Measurements from ENCODE around the gene FHIT.

Gene FHIT

GRCh38 chr3:60580809-60581208, 670.4 kb downstream of the FHIT start:
- no peaks in the 10 kb centered on the region for H3K9me2 ChIP-seq (replicated peaks; ENCODE audit: insufficient read depth, low read length)
- TF ChIP-seq EZH2phosphoT487 (conservative IDR thresholded peaks at IDR 0.05; ENCODE audit: low read length) (no peak), CTCF (IDR thresholded peaks at IDR 0.05; ENCODE audit: insufficient read depth, low read length, poor library complexity, severe bottlenecking) (no peak)
- no peaks in the 10 kb centered on the region for H3F3A ChIP-seq (ENCODE audit: insufficient read depth)
- H3K79me2 ChIP-seq (ENCODE audit: insufficient read depth, low read length), result no peaks in the 10 kb centered on the region
- no peak overlapping the region for H2AFZ ChIP-seq (ENCODE audit: low read depth, low read length, severe bottlenecking)
- no peak overlapping the region for H3K4me3 ChIP-seq (ENCODE audit: insufficient read depth, low read length, poor library complexity, severe bottlenecking)
- H3K9me3 ChIP-seq (ENCODE audit: insufficient read depth, low read length), result no peaks in the 10 kb centered on the region
- H4K20me1 ChIP-seq (ENCODE audit: low read depth, low read length), result no peaks in the 10 kb centered on the region
- H3K9ac ChIP-seq (ENCODE audit: low read length), result no peak overlapping the region
- H3K27ac ChIP-seq (ENCODE audit: low read depth, low read length), result no peak overlapping the region
- no peak overlapping the region for H3K4me2 ChIP-seq (ENCODE audit: low read depth, low read length, poor library complexity, severe bottlenecking)
- H3K27me3 ChIP-seq (ENCODE audit: low read length), result no peaks in the 10 kb centered on the region
- H3K36me3 ChIP-seq (ENCODE audit: low read length), result no peaks in the 10 kb centered on the region

- no peak overlapping the region for H3K27ac ChIP-seq (ENCODE audit: low read depth, low read length)
- H3F3A ChIP-seq (ENCODE audit: insufficient read depth), result no peaks in the 10 kb centered on the region
These were observed 671.5 kb downstream of the FHIT start for GRCh38 chr3:60579734-60580133.

GRCh38 chr3:60578936-60579335, 672.3 kb downstream of the FHIT start:
- no peaks in the 10 kb centered on the region for H3K79me2 ChIP-seq (ENCODE audit: insufficient read depth, low read length)
- no peaks in the 10 kb centered on the region for H4K20me1 ChIP-seq (ENCODE audit: low read depth, low read length)
- H3K9me2 ChIP-seq (replicated peaks; ENCODE audit: insufficient read depth, low read length), result no peaks in the 10 kb centered on the region
- H3F3A ChIP-seq (ENCODE audit: insufficient read depth), result no peaks in the 10 kb centered on the region
- TF ChIP-seq EZH2phosphoT487 (conservative IDR thresholded peaks at IDR 0.05; ENCODE audit: low read length) (no peak), CTCF (IDR thresholded peaks at IDR 0.05; ENCODE audit: insufficient read depth, low read length, poor library complexity, severe bottlenecking) (no peak)
- H3K9ac ChIP-seq (ENCODE audit: low read length), result no peak overlapping the region
- H3K36me3 ChIP-seq (ENCODE audit: low read length), result no peaks in the 10 kb centered on the region
- no peaks in the 10 kb centered on the region for H3K27me3 ChIP-seq (ENCODE audit: low read length)
- H2AFZ ChIP-seq (ENCODE audit: low read depth, low read length, severe bottlenecking), result no peak overlapping the region
- H3K4me3 ChIP-seq (ENCODE audit: insufficient read depth, low read length, poor library complexity, severe bottlenecking), result no peak overlapping the region
- H3K27ac ChIP-seq (ENCODE audit: low read depth, low read length), result no peak overlapping the region
- H3K4me2 ChIP-seq (ENCODE audit: low read depth, low read length, poor library complexity, severe bottlenecking), result no peak overlapping the region
- no peaks in the 10 kb centered on the region for H3K9me3 ChIP-seq (ENCODE audit: insufficient read depth, low read length)

More at GRCh38 chr3:60579734-60580133, 671.5 kb downstream of the FHIT start:
- Histone ChIP-seq H4K20me1 (ENCODE audit: low read depth, low read length) (no peaks in the 10 kb centered on the region), H3K9me3 (ENCODE audit: insufficient read depth, low read length) (no peaks in the 10 kb centered on the region), H3K9ac (ENCODE audit: low read length) (no peak overlapping the region), H3K27me3 (ENCODE audit: low read length) (no peaks in the 10 kb centered on the region), H2AFZ (ENCODE audit: low read depth, low read length, severe bottlenecking) (no peak overlapping the region), H3K9me2 (replicated peaks; ENCODE audit: insufficient read depth, low read length) (no peaks in the 10 kb centered on the region), H3K4me2 (ENCODE audit: low read depth, low read length, poor library complexity, severe bottlenecking) (no peak overlapping the region), H3K79me2 (ENCODE audit: insufficient read depth, low read length) (no peaks in the 10 kb centered on the region), H3K36me3 (ENCODE audit: low read length) (no peaks in the 10 kb centered on the region), H3K4me3 (ENCODE audit: insufficient read depth, low read length, poor library complexity, severe bottlenecking) (no peak overlapping the region)
- TF ChIP-seq EZH2phosphoT487 (conservative IDR thresholded peaks at IDR 0.05; ENCODE audit: low read length) (no peak), CTCF (IDR thresholded peaks at IDR 0.05; ENCODE audit: insufficient read depth, low read length, poor library complexity, severe bottlenecking) (no peak)
